ENCODE measurements around the gene STARD13.

- TF ChIP-seq CTCF (IDR thresholded peaks at IDR 0.05; ENCODE audit: insufficient read depth, low read length, poor library complexity, severe bottlenecking) (no peak), EZH2phosphoT487 (conservative IDR thresholded peaks at IDR 0.05; ENCODE audit: low read length) (no peak)
Measured at GRCh38 chr13:33283195-33283911, 2.2 kb downstream of the STARD13 start.
